Fibroblast of the aortic adventitia (primary cell): ENCODE measurements around the gene DBX1. TPM values are rescaled to one million over a fixed set of nuclear protein-coding genes. Genes with fewer than 3 reads are reported as not detected.

ENCODE experiments used
- DNase-seq: peaks from one replicate; pipeline ENCODE4 v3.0.0-alpha.2; 2010; ENCODE audit warnings: low read depth
- H3K4me3 ChIP-seq: 2 replicates; pipeline ENCODE4 v1.5.1; 2011; ENCODE audit warnings: low read depth, mild to moderate bottlenecking, control low read depth, low read length, moderate library complexity
- total RNA-seq: library from RNA; depleted of rRNA; stranded (reverse); fragments of >200 nt; gene quantifications from 2 replicates; pipeline ENCODE4 v1.2.3, GENCODE V29; 2012; ENCODE audit warnings: low replicate concordance
- TF ChIP-seq, protein P1 (sequence below): IDR thresholded peaks from 2 replicates; pipeline ENCODE4 v1.5.1; 2011; ENCODE audit warnings: mild to moderate bottlenecking, low read length, control low read depth, inconsistent platforms; ENCODE audit not compliant: insufficient read depth

DBX1 gene
- total RNA-seq: not detected in 2 replicates

DNA sequence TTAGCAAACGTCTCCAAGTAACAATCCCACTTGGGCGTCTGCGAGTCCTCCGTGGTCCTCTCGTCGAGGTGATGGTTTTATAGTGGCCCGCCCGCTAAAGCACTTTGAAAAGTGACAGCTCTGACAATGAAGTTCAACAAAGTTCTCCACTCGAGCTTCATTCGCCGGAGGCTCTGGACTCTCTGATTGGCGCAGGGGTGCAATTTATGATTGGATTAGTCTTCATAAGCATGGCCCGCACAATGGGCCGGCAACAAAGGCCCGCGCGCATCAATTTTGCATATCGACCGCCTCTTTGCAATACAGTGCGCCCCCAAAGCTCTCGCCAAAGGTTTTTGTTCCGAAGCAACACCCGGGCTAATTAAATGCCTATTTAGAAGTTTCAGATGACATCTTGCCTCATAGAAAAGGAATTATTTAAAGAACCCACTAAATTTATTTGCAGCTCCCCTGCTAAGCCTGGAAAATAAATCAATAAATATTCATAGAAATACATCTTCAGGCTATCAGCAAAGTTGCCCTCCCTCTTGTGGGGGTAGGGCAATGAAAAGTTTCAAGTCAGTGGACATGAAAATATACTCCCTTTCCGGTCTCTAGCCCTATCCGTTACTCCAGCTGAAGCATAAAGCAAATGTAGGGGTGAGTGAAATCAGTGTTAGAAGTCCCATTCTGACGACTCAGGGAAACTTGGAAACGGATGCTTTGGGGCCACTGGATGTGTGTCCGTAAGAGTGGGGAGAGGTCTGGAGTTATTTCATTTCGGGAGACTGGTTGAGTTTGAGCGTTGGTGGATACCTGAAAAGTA, at the start of gene DBX1:
TSS of gene DBX1 (minus strand) at position 51 of the 805 bp plus-strand sequence. CDS start 151 bp downstream, outside the sequence.
- no peak for DNase-seq
- no peak within 1 kb of the TSS for H3K4me3 ChIP-seq
- TF ChIP-seq, protein P1, sequence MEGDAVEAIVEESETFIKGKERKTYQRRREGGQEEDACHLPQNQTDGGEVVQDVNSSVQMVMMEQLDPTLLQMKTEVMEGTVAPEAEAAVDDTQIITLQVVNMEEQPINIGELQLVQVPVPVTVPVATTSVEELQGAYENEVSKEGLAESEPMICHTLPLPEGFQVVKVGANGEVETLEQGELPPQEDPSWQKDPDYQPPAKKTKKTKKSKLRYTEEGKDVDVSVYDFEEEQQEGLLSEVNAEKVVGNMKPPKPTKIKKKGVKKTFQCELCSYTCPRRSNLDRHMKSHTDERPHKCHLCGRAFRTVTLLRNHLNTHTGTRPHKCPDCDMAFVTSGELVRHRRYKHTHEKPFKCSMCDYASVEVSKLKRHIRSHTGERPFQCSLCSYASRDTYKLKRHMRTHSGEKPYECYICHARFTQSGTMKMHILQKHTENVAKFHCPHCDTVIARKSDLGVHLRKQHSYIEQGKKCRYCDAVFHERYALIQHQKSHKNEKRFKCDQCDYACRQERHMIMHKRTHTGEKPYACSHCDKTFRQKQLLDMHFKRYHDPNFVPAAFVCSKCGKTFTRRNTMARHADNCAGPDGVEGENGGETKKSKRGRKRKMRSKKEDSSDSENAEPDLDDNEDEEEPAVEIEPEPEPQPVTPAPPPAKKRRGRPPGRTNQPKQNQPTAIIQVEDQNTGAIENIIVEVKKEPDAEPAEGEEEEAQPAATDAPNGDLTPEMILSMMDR: no peak

DNA sequence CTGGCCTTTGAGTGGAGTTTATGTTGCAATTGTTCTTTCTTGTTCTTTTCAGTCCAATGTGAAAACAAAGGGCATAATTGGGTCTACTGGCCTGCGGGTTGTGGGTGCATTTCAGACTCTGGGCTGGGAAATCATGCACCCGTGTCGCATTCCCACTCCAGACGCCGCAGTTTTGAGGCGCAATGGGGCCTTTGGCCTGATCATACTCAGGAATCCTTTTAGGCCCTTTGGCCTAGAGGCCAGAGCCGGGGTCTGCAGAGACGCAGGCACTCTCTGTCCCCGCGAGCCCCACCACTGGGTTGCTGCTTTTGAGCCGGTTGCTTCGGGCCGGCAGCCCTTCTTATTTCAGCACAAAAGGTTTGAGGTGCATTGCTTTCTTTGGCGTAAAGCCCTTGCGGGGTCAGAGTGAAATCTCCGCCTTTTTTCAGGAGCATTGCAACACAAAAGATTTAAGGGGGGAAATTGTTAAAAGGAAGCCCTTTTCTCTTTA, 48.4 kb upstream of the DBX1 start:
- TF ChIP-seq, protein P1: no peak
- H3K4me3 ChIP-seq: no peak overlapping the region
- no peak for DNase-seq

- no peak for DNase-seq
- no peak overlapping the region for H3K4me3 ChIP-seq
- TF ChIP-seq, protein P1: no peak
These were observed 47.7 kb upstream of the DBX1 start for GRCh38 chr11:20207781-20208621.

DNA sequence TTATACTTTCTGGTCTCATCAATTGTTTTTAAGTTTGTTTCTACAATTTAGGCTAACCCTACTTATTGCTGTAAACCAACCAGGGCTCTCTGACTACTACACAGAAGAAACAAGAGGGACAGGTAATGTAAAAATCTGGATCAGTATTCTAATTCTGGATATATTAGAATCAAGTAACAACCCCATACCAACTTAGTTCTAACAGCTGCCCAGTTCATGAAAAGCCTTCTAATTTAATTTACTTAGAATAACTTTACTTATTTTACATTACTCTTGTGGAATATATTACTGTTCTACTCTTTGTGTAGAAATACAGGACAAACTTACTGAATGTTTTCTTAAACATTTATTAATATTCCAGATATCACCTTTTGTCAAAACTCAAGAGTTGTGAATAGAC, 45.5 kb upstream of the DBX1 start:
- H3K4me3 ChIP-seq: no peak overlapping the region
- TF ChIP-seq, protein P1: no peak

GRCh38 chr11:20204681-20205080, 44.4 kb upstream of the DBX1 start:
- H3K4me3 ChIP-seq: no peak overlapping the region
- no peak for DNase-seq
- TF ChIP-seq, protein P1: no peak

More for the DNA sequence above, 45.5 kb upstream of the DBX1 start:
- DNase-seq: no peak

DNA sequence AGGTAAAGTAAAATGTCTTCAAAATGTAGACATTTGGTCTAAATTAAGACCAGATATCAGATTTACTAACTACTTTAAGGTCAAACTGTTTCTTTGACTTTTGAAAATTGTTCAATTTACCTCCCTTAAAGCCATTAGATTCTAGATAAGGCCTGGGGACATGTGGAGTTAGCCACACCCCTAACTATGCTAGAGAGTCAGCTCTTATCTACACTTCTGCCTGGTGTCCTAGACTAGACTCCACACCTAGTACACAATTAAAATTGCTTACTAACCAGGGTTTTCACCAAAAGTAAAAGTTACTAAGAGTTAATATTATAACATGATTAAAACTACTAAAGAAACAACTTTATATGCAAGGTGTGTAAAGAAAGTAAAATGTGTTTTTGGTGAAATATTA, 43.6 kb upstream of the DBX1 start:
- DNase-seq: no peak
- TF ChIP-seq, protein P1: no peak
- H3K4me3 ChIP-seq: no peak overlapping the region
